HG03039 (cell line): Measurements from ENCODE around the gene KAZN.
"Not testable (repeated sequence)": the region's sequence is repeated elsewhere in the genome, so short reads cannot be mapped to it uniquely, and the experiment has no call there.

Source experiments
- ATAC-seq: cut with Tn5 transposase; IDR thresholded peaks from one replicate; pipeline ENCODE4 v1.9.1; 2021; ENCODE audit warnings: mild to moderate bottlenecking, moderate library complexity; ENCODE audit not compliant: unreplicated experiment

The KAZN gene

GRCh38 chr1:14962407-14962806 is 363.9 kb downstream of the KAZN start:
- ATAC-seq = no peak

DNA sequence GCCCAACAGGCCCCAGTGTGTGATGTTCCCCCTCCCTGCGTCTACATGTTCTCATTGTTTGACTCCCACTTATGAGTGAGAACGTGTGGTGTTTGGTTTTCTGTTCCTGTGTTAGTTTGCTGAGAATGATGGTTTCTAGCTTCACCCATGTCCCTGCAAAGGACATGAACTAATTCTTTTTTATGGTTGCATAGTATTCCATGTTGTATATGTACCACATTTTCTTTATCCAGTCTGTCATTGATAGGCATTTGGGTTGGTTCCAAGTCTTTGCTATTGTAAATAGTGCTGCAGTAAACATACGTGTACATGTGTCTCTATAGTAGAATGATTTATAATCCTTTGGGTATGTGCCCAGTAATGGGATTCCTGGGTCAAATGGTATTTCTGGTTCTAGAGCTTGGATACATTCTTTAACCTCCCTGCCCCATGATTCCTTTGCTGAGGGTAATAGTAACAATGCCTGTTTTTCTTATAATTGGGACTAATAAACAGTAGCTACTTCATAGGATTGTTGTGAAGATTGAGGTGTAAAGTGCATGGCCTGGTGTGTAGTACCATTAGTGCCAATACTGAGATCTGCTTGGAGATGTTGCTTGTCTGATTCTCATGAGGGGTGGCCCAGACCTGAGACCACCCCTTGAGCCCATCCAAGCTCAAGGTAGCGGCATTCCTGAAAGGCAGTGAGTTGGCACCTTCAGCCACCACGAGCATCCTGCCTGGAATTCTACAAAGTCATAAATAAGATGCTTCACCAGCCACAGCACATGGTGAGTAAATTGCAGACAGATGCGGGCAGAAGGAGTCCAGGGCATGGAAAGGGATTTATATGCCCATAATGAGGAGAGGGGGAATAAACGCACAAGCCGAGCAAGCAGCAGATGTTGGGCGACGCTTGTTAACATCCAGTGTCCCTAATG is 365.6 kb downstream of the KAZN start:
- ATAC-seq = not testable (repeated sequence)

DNA sequence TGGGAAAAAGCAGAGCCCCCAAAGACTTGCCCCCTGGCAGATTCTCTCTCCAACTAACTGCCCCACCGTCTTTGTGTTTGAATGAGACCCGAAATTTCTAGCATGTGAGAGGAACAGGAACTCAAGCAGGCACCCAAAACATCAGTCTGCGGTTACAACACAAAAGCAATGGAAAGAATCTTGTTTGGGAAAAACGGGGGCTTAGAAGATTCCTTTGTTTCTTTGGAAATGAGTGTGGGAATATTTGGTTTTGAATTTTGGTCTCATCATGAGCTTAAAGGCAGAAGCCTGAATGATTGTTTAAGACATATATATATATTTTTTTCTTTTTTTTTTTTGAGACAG is 366.2 kb downstream of the KAZN start:
- ATAC-seq = no peak

GRCh38 chr1:14968251-14968851 is 369.9 kb downstream of the KAZN start:
- no peak for ATAC-seq

- ATAC-seq = no peak
Observed at GRCh38 chr1:14969006-14969405, 370.5 kb downstream of the KAZN start.

DNA sequence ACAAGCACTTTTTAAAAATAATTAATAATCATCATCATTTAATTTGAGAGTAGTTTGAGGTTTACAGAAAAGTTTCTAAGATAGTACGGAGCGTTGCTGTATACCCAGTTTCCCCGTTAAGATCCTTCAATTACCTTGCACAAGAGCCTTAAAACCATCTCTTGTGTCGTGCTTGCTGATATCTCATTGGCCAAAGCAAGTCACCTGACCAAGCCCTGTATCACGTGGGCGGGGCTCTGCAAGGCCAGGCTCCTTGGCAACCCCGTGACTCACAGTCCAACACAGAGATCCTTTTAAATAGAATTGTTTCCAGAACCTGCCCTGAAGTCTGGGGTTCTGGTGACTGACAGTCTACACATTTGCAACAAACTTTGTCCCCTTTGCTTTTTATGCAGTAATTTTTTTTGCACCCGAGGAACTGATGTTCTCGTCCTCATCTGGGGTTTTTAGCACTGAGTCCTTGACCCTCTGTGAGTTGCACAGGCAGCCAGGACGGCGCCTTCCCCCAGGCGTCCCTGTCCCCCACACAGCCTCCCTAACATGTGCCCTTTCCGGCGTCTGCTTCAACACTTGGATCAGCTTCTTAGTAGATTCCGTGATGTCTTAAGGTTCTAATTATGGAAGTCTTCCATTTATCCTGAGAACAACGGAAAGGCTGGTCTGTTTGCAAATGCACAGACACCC is 371.8 kb downstream of the KAZN start:
- ATAC-seq = no peak

DNA sequence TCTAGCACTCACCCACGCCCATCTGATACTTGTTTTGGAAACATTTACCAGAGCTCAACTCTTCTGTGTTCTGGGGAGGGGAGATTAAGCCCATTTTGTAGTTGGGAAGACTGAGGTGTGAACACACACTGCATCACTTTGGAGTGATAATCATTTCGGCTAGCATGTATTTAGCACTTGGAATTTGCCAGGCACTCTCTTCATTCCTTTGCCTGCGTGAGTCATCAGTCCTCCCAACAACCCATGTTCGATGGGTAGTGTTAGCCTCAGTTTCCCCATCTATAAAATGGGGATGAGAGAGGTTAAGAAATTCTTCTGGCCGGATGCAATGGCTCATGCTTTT is 372.3 kb downstream of the KAZN start:
- ATAC-seq = no peak

GRCh38 chr1:14971221-14971620 is 372.7 kb downstream of the KAZN start:
- ATAC-seq = no peak

DNA sequence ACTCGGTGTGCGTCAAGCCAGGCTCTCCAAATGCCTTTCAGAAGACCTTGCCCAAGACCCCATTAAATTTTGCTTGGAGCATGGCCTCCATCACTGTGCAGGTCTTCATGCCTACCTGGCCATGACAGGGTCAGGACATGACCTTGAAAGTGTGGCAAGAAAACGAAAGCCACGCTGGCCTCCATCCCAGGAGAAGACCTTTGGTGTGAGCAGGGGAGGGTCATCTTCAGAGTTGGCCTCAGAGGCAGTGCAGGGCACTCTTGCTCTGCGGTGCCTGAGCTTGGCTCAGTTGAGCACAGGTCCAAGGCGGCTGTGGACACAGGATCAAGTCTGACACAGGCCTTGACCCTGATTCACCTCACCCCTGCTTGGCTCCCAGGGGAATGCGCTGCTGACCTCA is 373.6 kb downstream of the KAZN start:
- ATAC-seq = no peak

DNA sequence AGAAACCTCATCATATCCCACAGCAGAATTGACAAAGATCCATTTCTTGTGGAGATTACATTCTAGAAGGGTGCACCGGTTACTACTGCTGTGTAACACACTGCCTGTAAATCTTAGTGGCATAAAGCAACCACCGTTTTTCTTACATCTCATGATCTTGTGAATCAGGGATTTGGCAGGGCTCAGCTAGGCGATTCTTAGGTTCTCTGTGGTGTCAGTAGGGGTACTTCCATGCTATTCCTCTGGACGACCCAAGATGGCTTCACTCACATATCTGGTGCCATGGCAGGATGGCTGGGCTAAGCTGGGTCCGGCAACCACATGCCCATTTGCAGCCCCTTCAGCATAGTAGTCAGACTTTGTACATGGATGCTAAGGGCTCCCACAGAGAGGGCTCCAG is 375.3 kb downstream of the KAZN start:
- ATAC-seq = no peak

- ATAC-seq = no peak
Observed at GRCh38 chr1:14974361-14974760, 375.9 kb downstream of the KAZN start.

- no peak for ATAC-seq
Observed at GRCh38 chr1:14975119-14975518, 376.6 kb downstream of the KAZN start.

GRCh38 chr1:14976256-14976655 is 377.8 kb downstream of the KAZN start:
- no peak for ATAC-seq

DNA sequence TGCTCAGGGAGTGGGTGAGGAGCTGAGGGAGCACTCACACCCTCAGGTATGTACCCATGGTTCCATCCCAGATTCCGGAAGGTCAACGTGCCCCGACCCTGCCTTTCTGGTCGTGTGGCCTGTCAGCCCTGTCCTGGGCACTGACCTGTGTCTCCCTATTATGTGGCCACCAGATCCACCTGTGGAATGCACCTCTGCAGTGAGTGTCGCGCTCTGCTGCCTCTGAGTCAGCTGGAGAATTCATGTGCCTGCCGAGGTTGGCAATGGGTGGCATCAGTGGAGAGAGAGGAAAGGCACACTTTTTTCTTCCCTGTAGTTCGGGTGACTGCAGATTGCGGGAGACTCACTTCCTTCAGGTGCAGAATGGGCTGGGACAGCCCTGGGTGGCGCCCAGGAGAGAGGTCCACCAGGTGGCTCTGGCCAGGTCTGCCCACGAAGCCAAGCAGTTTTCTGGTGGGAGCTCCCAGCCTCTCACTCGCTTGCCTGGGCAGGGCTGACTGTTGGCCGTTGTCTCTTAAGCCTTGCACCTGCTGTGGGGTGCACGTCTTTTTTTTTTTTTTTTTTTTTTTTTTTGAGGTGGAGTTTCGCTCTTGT is 378.9 kb downstream of the KAZN start:
- ATAC-seq = no peak

DNA sequence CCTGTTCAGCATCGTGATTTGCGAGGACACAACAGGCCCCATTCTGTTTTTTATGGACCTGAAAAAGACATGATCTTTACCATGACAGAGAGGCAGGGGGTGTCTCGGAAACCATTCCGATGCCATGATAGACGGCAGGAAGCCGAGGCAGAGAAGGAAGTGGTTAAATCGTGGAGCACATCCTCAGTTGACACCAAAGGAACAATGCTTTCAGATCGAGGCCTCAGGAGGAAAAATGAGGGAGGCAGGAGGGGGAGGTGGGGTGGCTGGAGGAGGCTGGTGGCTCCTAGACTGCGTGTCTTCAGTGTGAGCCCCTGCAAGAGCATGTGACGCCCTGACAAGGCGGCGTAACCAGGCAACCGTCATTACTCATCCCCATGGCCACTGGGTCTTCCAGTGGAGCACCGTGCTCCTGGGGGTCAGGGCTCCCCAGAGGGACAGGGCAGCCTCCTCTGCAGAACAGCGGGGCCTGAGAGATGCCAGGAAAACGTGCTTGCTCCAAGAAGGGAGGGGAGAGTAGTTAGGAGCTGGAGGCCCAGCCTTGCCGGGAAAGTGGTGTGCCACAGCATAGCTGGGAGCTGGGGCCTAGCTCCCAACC is 382.2 kb downstream of the KAZN start:
- ATAC-seq = no peak

- no peak for ATAC-seq
Observed at GRCh38 chr1:14982029-14982428, 383.5 kb downstream of the KAZN start.

DNA sequence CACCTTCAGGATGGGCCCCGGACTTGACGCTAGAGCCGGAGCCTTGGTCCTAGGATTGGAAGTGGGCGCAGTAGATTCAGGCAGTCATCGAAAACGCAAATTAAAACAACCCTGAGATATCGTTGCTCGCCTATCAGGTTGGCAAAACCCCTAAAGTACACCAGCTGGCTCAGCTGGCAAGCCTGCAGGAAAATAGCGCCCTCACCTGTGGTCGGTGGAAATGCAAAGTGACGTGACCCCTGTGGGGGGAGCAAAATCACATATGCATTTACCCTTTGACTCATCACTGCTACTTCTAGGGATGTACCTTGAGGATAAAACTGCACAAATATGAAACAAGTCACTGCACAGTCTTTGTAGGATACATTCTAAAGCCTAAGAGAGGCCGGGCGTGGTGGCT is 384.8 kb downstream of the KAZN start:
- no peak for ATAC-seq

- no peak for ATAC-seq
Observed at GRCh38 chr1:14986168-14986567, 387.7 kb downstream of the KAZN start.

DNA sequence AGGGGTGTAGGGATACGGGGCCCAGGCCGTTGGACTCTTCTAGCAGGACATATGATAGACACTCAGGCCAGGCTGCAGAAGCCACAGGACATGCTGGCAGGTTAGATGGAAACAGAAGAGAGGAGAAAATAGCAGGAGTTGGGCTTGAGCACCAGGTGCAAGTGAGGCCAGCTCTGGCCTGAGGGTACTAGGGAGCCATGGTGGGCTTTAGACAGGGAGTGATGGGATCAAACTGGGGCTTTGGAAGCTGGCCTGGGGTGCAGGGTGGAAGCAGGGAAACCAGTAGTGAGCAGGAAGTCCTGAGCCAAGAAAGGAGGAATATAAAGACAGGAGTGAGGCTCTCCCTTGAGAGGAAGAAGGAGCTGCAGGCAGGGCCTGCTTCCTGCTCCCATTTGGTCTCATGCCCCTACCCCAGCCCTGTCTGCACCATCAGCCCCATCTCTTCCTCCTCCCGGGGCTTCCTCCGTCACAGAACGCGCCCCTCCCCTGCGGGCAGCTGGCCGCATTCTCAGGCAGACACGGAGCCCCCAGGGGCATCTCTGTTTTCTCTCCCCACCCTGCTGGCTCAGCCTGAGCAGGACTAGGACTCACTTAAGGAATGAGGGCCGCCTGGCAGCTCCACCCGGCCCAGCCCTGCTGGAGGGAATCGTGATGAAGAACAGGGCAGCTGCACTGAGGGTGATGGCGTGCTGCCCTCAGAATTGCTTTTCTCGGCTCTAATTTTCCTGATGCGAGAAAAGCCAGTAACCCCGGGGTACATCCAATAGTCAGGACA is 389.5 kb downstream of the KAZN start:
- ATAC-seq = no peak

DNA sequence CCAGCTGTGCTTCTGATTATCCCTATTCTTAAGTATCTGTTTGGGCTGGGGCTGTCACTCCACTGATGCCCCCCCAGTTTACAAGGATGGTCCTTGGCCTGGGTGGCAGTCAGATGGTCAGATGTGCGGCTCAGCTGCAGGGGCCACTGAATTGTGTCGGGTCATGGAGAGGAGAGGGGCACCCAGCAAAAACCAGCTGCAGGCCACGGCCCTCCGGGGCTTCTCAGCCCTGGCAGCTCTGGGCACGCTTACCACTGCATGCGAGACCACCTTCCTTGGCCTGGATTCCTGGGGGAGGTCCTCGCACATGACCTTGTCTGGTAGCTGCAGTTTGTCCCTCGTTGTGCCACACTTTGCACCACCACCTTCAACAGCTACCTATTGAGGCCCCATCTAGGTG is 390.2 kb downstream of the KAZN start:
- no peak for ATAC-seq
